Fibroblast of lung (primary cell): ENCODE results near the gene CCDC85A.

Experiments used
- EZH2 ChIP-seq: IDR thresholded peaks from 2 replicates; pipeline ENCODE4 v1.5.1; 2012; ENCODE audit warnings: low read length, control low read depth, mild to moderate bottlenecking; ENCODE audit errors: missing control alignments
- TF ChIP-seq, protein P1 (sequence below), 2 donors: IDR thresholded peaks in 1 of 2; conservative IDR thresholded peaks in 1 of 2; 1 replicate in 1 of 2; 2 replicates in 1 of 2; pipeline ENCODE4 v1.5.1; 2011 to 2012; ENCODE audit warnings: low read length in 2 of 2, control low read depth in 1 of 2, inconsistent platforms in 1 of 2, low read depth in 1 of 2, mild to moderate bottlenecking in 1 of 2

DNA sequence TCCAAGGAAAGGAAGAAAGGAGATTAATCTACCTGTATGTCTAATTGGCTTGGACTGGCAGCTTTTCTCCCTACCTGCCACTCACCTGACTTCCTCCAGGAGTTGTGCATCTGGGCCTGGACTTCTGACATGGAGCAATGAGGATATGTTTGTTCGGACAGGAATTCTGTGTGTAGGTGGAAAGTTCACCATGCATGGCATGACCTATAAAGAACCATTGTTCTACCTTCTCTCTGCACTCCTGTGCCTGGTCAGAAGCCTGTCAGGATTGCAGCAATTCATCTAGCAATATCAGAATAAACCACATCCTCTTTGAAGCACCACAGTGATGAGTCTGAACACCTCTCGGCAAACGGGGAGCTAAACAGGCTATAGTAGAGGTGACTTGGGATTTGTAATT, 20.8 kb downstream of the CCDC85A start:
- TF ChIP-seq, protein P1, sequence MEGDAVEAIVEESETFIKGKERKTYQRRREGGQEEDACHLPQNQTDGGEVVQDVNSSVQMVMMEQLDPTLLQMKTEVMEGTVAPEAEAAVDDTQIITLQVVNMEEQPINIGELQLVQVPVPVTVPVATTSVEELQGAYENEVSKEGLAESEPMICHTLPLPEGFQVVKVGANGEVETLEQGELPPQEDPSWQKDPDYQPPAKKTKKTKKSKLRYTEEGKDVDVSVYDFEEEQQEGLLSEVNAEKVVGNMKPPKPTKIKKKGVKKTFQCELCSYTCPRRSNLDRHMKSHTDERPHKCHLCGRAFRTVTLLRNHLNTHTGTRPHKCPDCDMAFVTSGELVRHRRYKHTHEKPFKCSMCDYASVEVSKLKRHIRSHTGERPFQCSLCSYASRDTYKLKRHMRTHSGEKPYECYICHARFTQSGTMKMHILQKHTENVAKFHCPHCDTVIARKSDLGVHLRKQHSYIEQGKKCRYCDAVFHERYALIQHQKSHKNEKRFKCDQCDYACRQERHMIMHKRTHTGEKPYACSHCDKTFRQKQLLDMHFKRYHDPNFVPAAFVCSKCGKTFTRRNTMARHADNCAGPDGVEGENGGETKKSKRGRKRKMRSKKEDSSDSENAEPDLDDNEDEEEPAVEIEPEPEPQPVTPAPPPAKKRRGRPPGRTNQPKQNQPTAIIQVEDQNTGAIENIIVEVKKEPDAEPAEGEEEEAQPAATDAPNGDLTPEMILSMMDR (conservative IDR thresholded peaks at IDR 0.05 in 1 of 2, IDR thresholded peaks at IDR 0.05 in 1 of 2; ENCODE audit: low read depth in 1 of 2, low read length in 2 of 2), result no peak
- TF ChIP-seq EZH2, result no peak
